BE2C (cell line): ENCODE data around the gene SLC31A1.

Experiments
- DNase-seq: peaks from one replicate; pipeline ENCODE4 v3.0.0-alpha.2; 2020
- H3K27me3 ChIP-seq: fragments of 250-450 bp; sonication (Bioruptor Pico); 2 replicates; pipeline ENCODE4 v1.5.1; 2020; ENCODE audit warnings: mild to moderate bottlenecking
- H3K36me3 ChIP-seq: fragments of 250-450 bp; sonication (Bioruptor Pico); 2 replicates; pipeline ENCODE4 v1.5.1; 2020; ENCODE audit warnings: mild to moderate bottlenecking
- H3K4me1 ChIP-seq: fragments of 250-450 bp; sonication (Bioruptor Pico); 2 replicates; pipeline ENCODE4 v1.5.1; 2020
- H3K4me3 ChIP-seq: 2 replicates; pipeline ENCODE4 v1.5.1; 2011; ENCODE audit warnings: low read depth, low read length
- H3K9me3 ChIP-seq: fragments of 250-450 bp; sonication (Bioruptor Pico); 2 replicates; pipeline ENCODE4 v1.5.1; 2020
- CTCF ChIP-seq: IDR thresholded peaks from 2 replicates; pipeline ENCODE4 v1.5.1; 2012; ENCODE audit warnings: mild to moderate bottlenecking, low read depth, low read length

The SLC31A1 gene

DNA sequence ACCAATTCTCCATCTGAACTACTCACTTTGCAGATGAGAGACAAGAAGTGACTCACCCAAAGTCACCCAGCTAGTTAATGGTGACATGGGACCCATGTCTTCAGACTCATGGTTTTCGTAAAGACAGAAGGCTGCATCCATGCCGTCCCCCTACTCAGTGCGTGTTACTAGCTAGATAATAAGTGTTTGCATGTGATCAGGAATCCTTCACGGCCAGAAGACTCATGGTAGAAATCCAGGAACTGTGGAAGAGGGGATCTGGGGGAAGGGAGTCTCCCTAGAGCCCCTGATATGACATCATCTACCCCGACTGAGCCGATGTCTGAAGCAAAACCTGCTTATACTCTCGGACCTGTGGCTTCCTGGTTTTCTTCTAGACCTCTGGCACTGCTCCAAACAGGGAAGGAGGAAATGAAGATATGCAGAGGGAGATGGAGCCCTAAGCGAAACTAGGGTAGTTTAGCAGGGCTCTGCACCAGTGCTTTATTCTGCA is 78.5 kb downstream of the SLC31A1 start:
- DNase-seq = peak; percentile 27
- TF ChIP-seq CTCF = no peak
- H3K4me1 ChIP-seq = no peaks in the 10 kb centered on the region; the same call in 1 of the 2 replicates
- no peak overlapping the region for H3K4me3 ChIP-seq
- H3K9me3 ChIP-seq = no peaks in the 10 kb centered on the region
- no peaks in the 10 kb centered on the region for H3K27me3 ChIP-seq
- H3K36me3 ChIP-seq = no peaks in the 10 kb centered on the region

DNA sequence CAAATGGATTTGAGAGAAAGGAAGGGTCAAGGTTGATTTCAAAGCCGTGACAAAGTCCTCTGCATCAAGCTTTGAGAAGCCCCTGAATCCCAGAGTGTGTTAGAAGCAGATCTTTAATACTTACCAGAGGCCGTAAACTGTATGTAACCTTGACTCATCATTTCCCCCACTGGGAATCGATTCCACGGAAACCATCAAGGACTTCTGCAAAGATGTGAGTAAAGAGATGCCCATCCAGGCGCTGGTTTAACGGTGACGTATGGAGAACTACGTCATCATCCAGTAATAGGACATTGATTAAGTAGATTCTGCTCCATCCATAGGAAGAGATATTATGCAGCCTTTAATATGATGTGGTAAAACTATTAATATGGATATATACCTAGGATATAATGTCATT is 80.2 kb downstream of the SLC31A1 start:
- Histone ChIP-seq H3K4me3 (no peak overlapping the region), H3K36me3 (no peaks in the 10 kb centered on the region), H3K4me1 (no peaks in the 10 kb centered on the region; the same call in 1 of the 2 replicates), H3K9me3 (no peaks in the 10 kb centered on the region), H3K27me3 (no peaks in the 10 kb centered on the region)
- no peak for TF ChIP-seq CTCF
- DNase-seq = no peak

DNA sequence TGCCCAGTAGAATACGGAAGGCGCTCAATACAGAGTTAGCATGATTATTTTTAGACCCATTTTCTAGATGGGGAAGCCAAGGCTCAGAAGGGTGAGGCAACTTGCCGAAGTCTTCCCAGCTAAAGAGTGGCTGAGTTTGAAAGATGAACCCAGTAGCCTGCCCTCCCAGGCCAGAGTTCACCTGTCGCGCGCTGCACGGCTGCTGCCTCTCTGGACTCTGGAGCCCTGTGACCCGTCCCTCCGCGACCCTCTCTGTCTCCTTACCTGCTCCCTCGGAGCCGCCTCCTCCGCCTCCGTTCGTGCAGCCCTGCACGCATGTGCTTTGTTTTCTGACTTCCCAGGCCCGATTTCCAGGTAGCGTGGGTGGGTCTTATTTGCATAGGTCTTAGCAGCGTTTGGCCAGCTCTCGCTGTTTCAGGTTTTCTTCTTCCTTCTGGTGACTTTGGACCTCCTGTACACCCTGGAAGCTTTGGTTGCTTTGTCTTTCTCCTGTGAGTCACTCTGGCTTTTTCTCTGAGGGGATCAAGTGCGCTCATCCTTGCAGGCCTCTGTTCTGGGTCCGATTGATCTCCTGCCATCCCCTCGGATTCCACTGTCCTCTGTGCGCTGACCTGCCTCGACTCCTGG is 81.6 kb downstream of the SLC31A1 start, which contains the start of gene RNF183:
Gene RNF183 (minus strand): TSS at position 585 of the 627 bp plus-strand sequence. CDS start 5,192 bp downstream, outside the sequence.
- DNase-seq = no peak
- Histone ChIP-seq H3K36me3 (no peaks in the 10 kb centered on the region), H3K4me1 (no peaks in the 10 kb centered on the region; the same call in 1 of the 2 replicates), H3K9me3 (no peaks in the 10 kb centered on the region), H3K4me3 (no peak within 1 kb of the TSS), H3K27me3 (no peaks in the 10 kb centered on the region)
- no peak for TF ChIP-seq CTCF

- H3K27me3 ChIP-seq = no peaks in the 10 kb centered on the region
- TF ChIP-seq CTCF = no peak
- H3K36me3 ChIP-seq = no peaks in the 10 kb centered on the region
- no peaks in the 10 kb centered on the region; the same call in 1 of the 2 replicates for H3K4me1 ChIP-seq
- no peak overlapping the region for H3K4me3 ChIP-seq
- DNase-seq = no peak
- H3K9me3 ChIP-seq = no peaks in the 10 kb centered on the region
Measured at GRCh38 chr9:113306566-113306965, 85.2 kb downstream of the SLC31A1 start.

- no peak for DNase-seq
- no peaks in the 10 kb centered on the region for H3K9me3 ChIP-seq
- TF ChIP-seq CTCF = no peak
- H3K4me1 ChIP-seq = no peaks in the 10 kb centered on the region; the same call in 1 of the 2 replicates
- H3K27me3 ChIP-seq = no peaks in the 10 kb centered on the region
- H3K4me3 ChIP-seq = no peak overlapping the region
- H3K36me3 ChIP-seq = no peaks in the 10 kb centered on the region
Measured at GRCh38 chr9:113307396-113307975, 86.1 kb downstream of the SLC31A1 start.
